HCT116 (cell line): ENCODE data around the gene CBX8.
A peak's percentile ranks its signal among the peaks of the same experiment; 100 is the strongest.

Experiments
- ATF3 ChIP-seq: IDR thresholded peaks from 2 replicates; pipeline ENCODE4 v1.6.1; 2012
- CEBPB ChIP-seq: IDR thresholded peaks from 2 replicates; pipeline ENCODE4 v1.6.1; 2012; ENCODE audit warnings: low read depth
- CTCF ChIP-seq, 3 experiments: fragments of 200-600 bp in 1 of 3; sonication (generic) in 1 of 3; IDR thresholded peaks in 2 of 3; conservative IDR thresholded peaks in 1 of 3; 2 replicates each; pipeline ENCODE4 v1.5.1; 2012 to 2017; ENCODE audit warnings: low read depth in 2 of 3, low read length in 2 of 3, antibody characterized with exemption in 1 of 3, borderline replicate concordance in 1 of 3, control low read depth in 1 of 3, mild to moderate bottlenecking in 1 of 3, mixed read lengths in 1 of 3, mixed run types in 1 of 3, moderate library complexity in 1 of 3; ENCODE audit not compliant: insufficient read depth in 1 of 3
- EGR1 ChIP-seq: IDR thresholded peaks from 2 replicates; pipeline ENCODE4 v1.6.1; 2012; ENCODE audit warnings: low read depth
- ELF1 ChIP-seq: IDR thresholded peaks from 2 replicates; pipeline ENCODE4 v1.6.1; 2012; ENCODE audit warnings: low read depth, borderline replicate concordance
- EZH2 ChIP-seq: fragments of 200-600 bp; sonication (generic); IDR thresholded peaks from 2 replicates; pipeline ENCODE4 v1.6.1; 2017; ENCODE audit warnings: antibody characterized with exemption, mixed run types
- FOSL1 ChIP-seq: IDR thresholded peaks from 2 replicates; pipeline ENCODE4 v1.6.1; 2012; ENCODE audit warnings: low read depth
- JUND ChIP-seq: IDR thresholded peaks from 2 replicates; pipeline ENCODE4 v1.6.1; 2012
- POLR2A ChIP-seq: IDR thresholded peaks from 2 replicates; pipeline ENCODE4 v1.7.0; 2011; ENCODE audit warnings: borderline replicate concordance; ENCODE audit not compliant: insufficient read depth, insufficient read length; ENCODE audit errors: extremely low read depth
- RAD21 ChIP-seq: IDR thresholded peaks from 2 replicates; pipeline ENCODE4 v1.6.1; 2012; ENCODE audit warnings: low read depth, mild to moderate bottlenecking
- REST ChIP-seq: IDR thresholded peaks from 2 replicates; pipeline ENCODE4 v1.6.1; 2012; ENCODE audit warnings: low read depth
- SRF ChIP-seq: IDR thresholded peaks from 2 replicates; pipeline ENCODE4 v1.6.1; 2012; ENCODE audit warnings: low read depth
- ZBTB33 ChIP-seq: IDR thresholded peaks from 2 replicates; pipeline ENCODE4 v1.6.1; 2011; ENCODE audit warnings: mild to moderate bottlenecking, low read length, moderate library complexity; ENCODE audit not compliant: insufficient replicate concordance; ENCODE audit errors: extremely low read depth
- ZNF274 ChIP-seq: fragments of 200-500 bp; sonication (Bioruptor generic); IDR thresholded peaks from 2 replicates; pipeline ENCODE4 v1.6.1; 2014; ENCODE audit warnings: mild to moderate bottlenecking, low read depth, low read length, inconsistent platforms

- TF ChIP-seq SRF (no peak), CTCF (IDR thresholded peaks at IDR 0.05 in 2 of 3, conservative IDR thresholded peaks at IDR 0.05 in 1 of 3; ENCODE audit: borderline replicate concordance in 1 of 3, insufficient read depth in 1 of 3, low read depth in 2 of 3, low read length in 2 of 3) (no peak), CEBPB (no peak), REST (no peak), EGR1 (0 out of 2 replicates have a peak, but pooled peaks have one; percentile 46), POLR2A (no peak), JUND (no peak), RAD21 (no peak), ATF3 (no peak), EZH2 (no peak), FOSL1 (no peak), ZBTB33 (no peak), ZNF274 (no peak), ELF1 (no peak)
These were observed 2.9 kb upstream of the CBX8 start for GRCh38 chr17:79799538-79800324.
